ENCODE data around the gene TALDO1.
"Not testable (repeated sequence)": the region's sequence is repeated elsewhere in the genome, so short reads cannot be mapped to it uniquely, and the experiment has no call there.

The TALDO1 gene

GRCh38 chr11:737366-737765, 9.9 kb upstream of the TALDO1 start:
- DNase-seq (ENCODE audit: low read depth) = no peak

GRCh38 chr11:737899-738298, 9.4 kb upstream of the TALDO1 start:
- DNase-seq (ENCODE audit: low read depth) = not testable (repeated sequence)

GRCh38 chr11:742156-742546, 5.1 kb upstream of the TALDO1 start:
- no peak for DNase-seq (ENCODE audit: low read depth)

- DNase-seq (ENCODE audit: low read depth) = no peak
Measured at GRCh38 chr11:742571-743201, 4.6 kb upstream of the TALDO1 start.

- DNase-seq (ENCODE audit: low read depth) = no peak
Measured at GRCh38 chr11:745428-745827, 1.8 kb upstream of the TALDO1 start.

- no peak for DNase-seq (ENCODE audit: low read depth)
Measured at GRCh38 chr11:746289-747157, 741 bp upstream of the TALDO1 start.

GRCh38 chr11:748007-748359, 719 bp downstream of the TALDO1 start:
- no peak for DNase-seq (ENCODE audit: low read depth)

GRCh38 chr11:749731-750130, 2.5 kb downstream of the TALDO1 start:
- no peak for DNase-seq (ENCODE audit: low read depth)

GRCh38 chr11:760236-760635, 13.0 kb downstream of the TALDO1 start:
- DNase-seq (ENCODE audit: low read depth) = no peak

GRCh38 chr11:761526-762108, 14.4 kb downstream of the TALDO1 start:
- no peak for DNase-seq (ENCODE audit: low read depth)

GRCh38 chr11:762421-763072, 15.3 kb downstream of the TALDO1 start:
- no peak for DNase-seq (ENCODE audit: low read depth)

- DNase-seq (ENCODE audit: low read depth) = no peak
Measured at GRCh38 chr11:763073-763463, 15.8 kb downstream of the TALDO1 start.

- DNase-seq (ENCODE audit: low read depth) = no peak
Measured at GRCh38 chr11:763549-764321, 16.5 kb downstream of the TALDO1 start.

- no peak for DNase-seq (ENCODE audit: low read depth)
Measured at GRCh38 chr11:764322-765024, 17.2 kb downstream of the TALDO1 start.

- DNase-seq (ENCODE audit: low read depth) = peak; percentile 42
Measured at GRCh38 chr11:765025-765801, 17.9 kb downstream of the TALDO1 start.

- DNase-seq (ENCODE audit: low read depth) = no peak
Measured at GRCh38 chr11:765802-766091, 18.5 kb downstream of the TALDO1 start.

GRCh38 chr11:766106-766935, 19.1 kb downstream of the TALDO1 start:
- no peak for DNase-seq (ENCODE audit: low read depth)

GRCh38 chr11:766936-767210, 19.6 kb downstream of the TALDO1 start:
- DNase-seq (ENCODE audit: low read depth) = no peak

- DNase-seq (ENCODE audit: low read depth) = no peak
Measured at GRCh38 chr11:767238-767637, 20.0 kb downstream of the TALDO1 start.
